GM12891 (cell line): ENCODE measurements around the gene PTGES3.

Source experiments
- PAX5 ChIP-seq: IDR thresholded peaks from 2 replicates; pipeline ENCODE4 v1.6.1; 2011; ENCODE audit warnings: low read length, moderate library complexity, mild to moderate bottlenecking; ENCODE audit not compliant: insufficient read depth, severe bottlenecking
- POLR2A ChIP-seq: IDR thresholded peaks from 2 replicates; pipeline ENCODE4 v1.6.1; 2011; ENCODE audit warnings: low read depth, low read length, control low read depth
- POLR2AphosphoS5 ChIP-seq: IDR thresholded peaks from 2 replicates; pipeline ENCODE4 v1.6.1; 2011; ENCODE audit warnings: low read depth, low read length, control low read depth
- SPI1 ChIP-seq: IDR thresholded peaks from 2 replicates; pipeline ENCODE4 v1.6.1; 2011; ENCODE audit warnings: low read depth, low read length, control low read depth
- TAF1 ChIP-seq: IDR thresholded peaks from 2 replicates; pipeline ENCODE4 v1.6.1; 2011; ENCODE audit warnings: low read depth, low read length, control low read depth

DNA sequence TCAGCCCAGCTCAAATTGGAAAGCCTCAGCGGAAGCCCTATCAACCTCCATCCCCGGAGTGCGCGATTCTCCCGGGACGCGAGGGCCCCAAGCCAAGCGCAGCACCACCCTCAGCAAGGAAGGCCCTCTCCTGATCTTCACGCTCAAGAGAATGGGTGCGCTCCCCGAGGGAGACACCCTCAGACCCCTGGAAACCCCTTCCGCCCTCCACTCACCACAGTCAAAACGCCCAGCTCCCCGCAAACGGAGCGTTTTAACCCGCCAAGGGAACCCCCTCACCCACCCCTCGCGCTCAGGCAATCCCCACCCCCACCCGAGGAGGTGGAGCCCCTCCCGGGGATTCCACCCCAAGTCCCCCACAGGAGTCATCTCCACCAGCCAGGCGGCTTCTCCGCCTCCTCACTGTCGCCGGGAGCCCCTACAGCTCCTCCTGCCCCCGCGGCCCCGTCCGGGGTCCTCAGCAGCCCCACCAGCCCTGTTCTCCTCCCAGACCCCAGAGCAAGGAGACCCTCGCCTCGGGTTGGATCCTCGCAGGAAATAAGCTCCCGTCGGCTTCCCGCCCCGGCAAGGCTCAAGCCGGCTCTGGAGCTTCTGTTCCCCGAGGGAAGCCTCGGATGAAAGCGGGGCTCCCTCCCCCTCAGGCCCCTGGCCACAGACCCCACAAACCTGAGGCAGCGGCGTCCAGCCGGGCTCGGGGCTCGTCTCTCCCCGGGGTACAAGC is 58.5 kb downstream of the PTGES3 start:
- no peak for TF ChIP-seq SPI1
- TF ChIP-seq POLR2A: 0 out of 2 replicates have a peak, but pooled peaks have one; percentile 34
- TF ChIP-seq PAX5: no peak
- no peak for TF ChIP-seq POLR2AphosphoS5
- no peak; the same call in 1 of the 2 replicates for TF ChIP-seq TAF1
